ENCODE measurements around the gene MMP17. TPM values are rescaled to one million over a fixed set of nuclear protein-coding genes. Genes with fewer than 3 reads are reported as not detected.

Gene MMP17
- total RNA-seq, 2 donors from 2014 or later, result 10.9 to 12.0 TPM

DNA sequence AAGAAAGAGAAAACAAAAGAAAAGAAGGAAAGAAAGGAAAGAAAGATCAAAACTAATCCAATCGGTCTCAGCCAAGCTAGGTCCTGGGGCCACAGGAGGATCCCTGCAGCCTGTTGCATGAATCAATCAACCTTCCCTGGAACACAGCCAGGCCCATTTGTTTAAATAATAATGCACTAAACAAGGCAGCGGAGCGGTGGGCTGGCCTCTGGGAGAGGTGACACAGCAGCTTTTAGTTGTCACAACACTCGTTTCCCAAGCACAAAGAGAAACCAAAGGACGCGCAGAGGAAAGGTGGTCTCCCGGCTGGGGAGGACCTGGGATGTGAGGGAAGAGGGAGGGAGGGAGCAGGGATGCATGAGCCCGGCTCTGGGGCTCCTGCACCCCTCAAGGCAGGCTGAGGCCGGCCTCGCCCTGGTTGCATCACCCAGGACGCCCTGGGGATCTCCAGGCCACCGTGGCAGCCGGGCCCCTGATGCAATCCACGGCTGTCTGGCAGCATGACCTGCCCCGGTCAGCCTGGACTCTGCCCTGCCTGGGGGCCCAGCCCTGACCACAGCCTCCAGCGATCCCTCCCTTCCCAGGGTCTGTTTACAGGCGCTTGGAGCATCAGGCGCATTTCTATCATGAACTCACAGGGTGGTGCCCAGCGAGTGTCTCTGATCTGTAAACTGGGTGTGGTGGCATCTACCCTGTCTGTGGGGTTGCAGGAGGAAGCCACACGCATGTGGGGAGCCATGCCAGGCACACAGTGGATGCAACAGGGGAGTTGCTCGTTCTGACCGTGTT is 32.5 kb downstream of the MMP17 start:
- Histone ChIP-seq H3K4me3 (ENCODE audit: low read length) (no peak overlapping the region), H3K27ac (ENCODE audit: low read depth, low read length) (peak overlapping the region; percentile 82), H3K9ac (ENCODE audit: extremely low read depth, low read length, poor library complexity, severe bottlenecking) (no peak overlapping the region), H3K27me3 (ENCODE audit: control insufficient read depth, insufficient read depth, low read length, poor library complexity, severe bottlenecking) (no peaks in the 10 kb centered on the region), H3K36me3 (ENCODE audit: control insufficient read depth, insufficient read depth, low read length) (no peaks in the 10 kb centered on the region), H3K4me1 (ENCODE audit: control insufficient read depth, insufficient read depth, low read length) (no peaks in the 10 kb centered on the region), H3K9me3 (ENCODE audit: control insufficient read depth, low read length) (no peaks in the 10 kb centered on the region)
- DNase-seq, result peak; percentile 86
- Mint-ChIP-seq H3K27ac (peak overlapping the region; percentile 66), H3K4me3 (no peak overlapping the region), H3K9me3 (no peaks in the 10 kb centered on the region), H3K27me3 (ENCODE audit: insufficient read depth) (peaks cover 2% of the 10 kb centered on the region), H3K4me1 (peaks cover 16% of the 10 kb centered on the region), H3K36me3 (ENCODE audit: low read depth) (no peaks in the 10 kb centered on the region)
- WGBS, 2 experiments (ENCODE audit: insufficient coverage in 1 of 2, insufficient read length in 1 of 2), result 59 to 72% methylated on average over 18 to 22 of the region's 22 CpGs
- TF ChIP-seq, protein P1, sequence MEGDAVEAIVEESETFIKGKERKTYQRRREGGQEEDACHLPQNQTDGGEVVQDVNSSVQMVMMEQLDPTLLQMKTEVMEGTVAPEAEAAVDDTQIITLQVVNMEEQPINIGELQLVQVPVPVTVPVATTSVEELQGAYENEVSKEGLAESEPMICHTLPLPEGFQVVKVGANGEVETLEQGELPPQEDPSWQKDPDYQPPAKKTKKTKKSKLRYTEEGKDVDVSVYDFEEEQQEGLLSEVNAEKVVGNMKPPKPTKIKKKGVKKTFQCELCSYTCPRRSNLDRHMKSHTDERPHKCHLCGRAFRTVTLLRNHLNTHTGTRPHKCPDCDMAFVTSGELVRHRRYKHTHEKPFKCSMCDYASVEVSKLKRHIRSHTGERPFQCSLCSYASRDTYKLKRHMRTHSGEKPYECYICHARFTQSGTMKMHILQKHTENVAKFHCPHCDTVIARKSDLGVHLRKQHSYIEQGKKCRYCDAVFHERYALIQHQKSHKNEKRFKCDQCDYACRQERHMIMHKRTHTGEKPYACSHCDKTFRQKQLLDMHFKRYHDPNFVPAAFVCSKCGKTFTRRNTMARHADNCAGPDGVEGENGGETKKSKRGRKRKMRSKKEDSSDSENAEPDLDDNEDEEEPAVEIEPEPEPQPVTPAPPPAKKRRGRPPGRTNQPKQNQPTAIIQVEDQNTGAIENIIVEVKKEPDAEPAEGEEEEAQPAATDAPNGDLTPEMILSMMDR (conservative IDR thresholded peaks at IDR 0.05), result no peak

- no peak overlapping the region for H3K4me3 Mint-ChIP-seq
- no peaks in the 10 kb centered on the region for H3K36me3 ChIP-seq (ENCODE audit: control insufficient read depth, insufficient read depth, low read length)
- no peak overlapping the region for H3K27ac ChIP-seq (ENCODE audit: low read depth, low read length)
- no peak overlapping the region for H3K4me3 ChIP-seq (ENCODE audit: low read length)
- peaks cover 2% of the 10 kb centered on the region for H3K27me3 Mint-ChIP-seq (ENCODE audit: insufficient read depth)
- no peaks in the 10 kb centered on the region for H3K27me3 ChIP-seq (ENCODE audit: control insufficient read depth, insufficient read depth, low read length, poor library complexity, severe bottlenecking)
- H3K27ac Mint-ChIP-seq, result peak overlapping the region; percentile 66
- no peaks in the 10 kb centered on the region for H3K36me3 Mint-ChIP-seq (ENCODE audit: low read depth)
- WGBS, 2 experiments (ENCODE audit: insufficient coverage in 1 of 2, insufficient read length in 1 of 2), result 90 to 97% methylated on average over 7 to 12 of the region's 12 CpGs
- no peaks in the 10 kb centered on the region for H3K9me3 ChIP-seq (ENCODE audit: control insufficient read depth, low read length)
- H3K9me3 Mint-ChIP-seq, result no peaks in the 10 kb centered on the region
- no peak overlapping the region for H3K9ac ChIP-seq (ENCODE audit: extremely low read depth, low read length, poor library complexity, severe bottlenecking)
- no peak for DNase-seq
- H3K4me1 Mint-ChIP-seq, result peaks cover 12% of the 10 kb centered on the region
- TF ChIP-seq, protein P1 (conservative IDR thresholded peaks at IDR 0.05), result no peak
- no peaks in the 10 kb centered on the region for H3K4me1 ChIP-seq (ENCODE audit: control insufficient read depth, insufficient read depth, low read length)
These were observed 33.3 kb downstream of the MMP17 start for GRCh38 chr12:131861261-131862083.

DNA sequence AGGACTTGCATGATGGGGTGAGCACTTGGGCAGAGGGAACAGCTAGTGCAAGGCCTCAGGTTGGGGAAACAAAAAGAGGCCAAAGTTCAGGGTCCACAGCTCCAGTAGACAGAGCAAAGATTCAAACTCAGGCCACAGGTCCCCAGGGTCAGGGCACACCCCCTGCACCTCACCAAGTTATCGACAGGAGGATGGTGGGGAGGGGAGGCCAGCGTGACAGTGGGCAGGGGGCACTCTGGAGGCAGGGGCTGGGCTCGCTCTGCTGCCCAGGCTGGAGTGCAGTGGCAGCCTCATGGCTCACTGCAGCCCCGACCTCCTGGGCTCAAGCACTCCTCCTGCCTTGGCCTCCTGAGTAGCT is 33.9 kb downstream of the MMP17 start:
- Histone ChIP-seq H3K27ac (ENCODE audit: low read depth, low read length) (no peak overlapping the region), H3K9me3 (ENCODE audit: control insufficient read depth, low read length) (no peaks in the 10 kb centered on the region), H3K9ac (ENCODE audit: extremely low read depth, low read length, poor library complexity, severe bottlenecking) (no peak overlapping the region), H3K4me1 (ENCODE audit: control insufficient read depth, insufficient read depth, low read length) (no peaks in the 10 kb centered on the region), H3K36me3 (ENCODE audit: control insufficient read depth, insufficient read depth, low read length) (no peaks in the 10 kb centered on the region), H3K4me3 (ENCODE audit: low read length) (no peak overlapping the region), H3K27me3 (ENCODE audit: control insufficient read depth, insufficient read depth, low read length, poor library complexity, severe bottlenecking) (no peaks in the 10 kb centered on the region)
- Mint-ChIP-seq H3K36me3 (ENCODE audit: low read depth) (no peaks in the 10 kb centered on the region), H3K27ac (no peak overlapping the region), H3K4me3 (no peak overlapping the region), H3K27me3 (ENCODE audit: insufficient read depth) (peaks cover 2% of the 10 kb centered on the region), H3K4me1 (peaks cover 12% of the 10 kb centered on the region), H3K9me3 (no peaks in the 10 kb centered on the region)
- WGBS, 2 experiments (ENCODE audit: insufficient coverage in 1 of 2, insufficient read length in 1 of 2), result 57 to 63% methylated on average over 3 to 4 of the region's 4 CpGs
- TF ChIP-seq, protein P1 (conservative IDR thresholded peaks at IDR 0.05), result no peak
- DNase-seq, result no peak
